ENCODE results near the gene ARL6IP6. TPM values are rescaled to one million over a fixed set of nuclear protein-coding genes. Genes with fewer than 3 reads are reported as not detected.
"Not testable (repeated sequence)": the region's sequence is repeated elsewhere in the genome, so short reads cannot be mapped to it uniquely, and the experiment has no call there.

ARL6IP6 gene
- total RNA-seq, 1 donor from 2014 or later: 32.0 TPM

- peak; percentile 2 for DNase-seq (ENCODE audit: low read depth)
- H3K36me3 ChIP-seq (ENCODE audit: control insufficient read depth, insufficient read depth, low read length): no peaks in the 10 kb centered on the region
- H3K27me3 ChIP-seq (ENCODE audit: control insufficient read depth, insufficient read depth, low read length): no peaks in the 10 kb centered on the region
- no peak overlapping the region for H3K4me3 ChIP-seq (ENCODE audit: low read depth, low read length)
- TF ChIP-seq, protein P1, sequence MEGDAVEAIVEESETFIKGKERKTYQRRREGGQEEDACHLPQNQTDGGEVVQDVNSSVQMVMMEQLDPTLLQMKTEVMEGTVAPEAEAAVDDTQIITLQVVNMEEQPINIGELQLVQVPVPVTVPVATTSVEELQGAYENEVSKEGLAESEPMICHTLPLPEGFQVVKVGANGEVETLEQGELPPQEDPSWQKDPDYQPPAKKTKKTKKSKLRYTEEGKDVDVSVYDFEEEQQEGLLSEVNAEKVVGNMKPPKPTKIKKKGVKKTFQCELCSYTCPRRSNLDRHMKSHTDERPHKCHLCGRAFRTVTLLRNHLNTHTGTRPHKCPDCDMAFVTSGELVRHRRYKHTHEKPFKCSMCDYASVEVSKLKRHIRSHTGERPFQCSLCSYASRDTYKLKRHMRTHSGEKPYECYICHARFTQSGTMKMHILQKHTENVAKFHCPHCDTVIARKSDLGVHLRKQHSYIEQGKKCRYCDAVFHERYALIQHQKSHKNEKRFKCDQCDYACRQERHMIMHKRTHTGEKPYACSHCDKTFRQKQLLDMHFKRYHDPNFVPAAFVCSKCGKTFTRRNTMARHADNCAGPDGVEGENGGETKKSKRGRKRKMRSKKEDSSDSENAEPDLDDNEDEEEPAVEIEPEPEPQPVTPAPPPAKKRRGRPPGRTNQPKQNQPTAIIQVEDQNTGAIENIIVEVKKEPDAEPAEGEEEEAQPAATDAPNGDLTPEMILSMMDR (IDR thresholded peaks at IDR 0.05; ENCODE audit: insufficient read depth, low read length, poor library complexity, severe bottlenecking): peak; percentile 56
Measured at GRCh38 chr2:152755029-152755428, 36.6 kb downstream of the ARL6IP6 start.

GRCh38 chr2:152759290-152760072 lies 41.1 kb downstream of the ARL6IP6 start:
- Histone ChIP-seq H3K36me3 (ENCODE audit: control insufficient read depth, insufficient read depth, low read length) (no peaks in the 10 kb centered on the region), H3K27me3 (ENCODE audit: control insufficient read depth, insufficient read depth, low read length) (no peaks in the 10 kb centered on the region), H3K4me3 (ENCODE audit: low read depth, low read length) (no peak overlapping the region)
- no peak for DNase-seq (ENCODE audit: low read depth)
- TF ChIP-seq, protein P1 (IDR thresholded peaks at IDR 0.05; ENCODE audit: insufficient read depth, low read length, poor library complexity, severe bottlenecking): no peak

- DNase-seq (ENCODE audit: low read depth): no peak
- Histone ChIP-seq H3K4me3 (ENCODE audit: low read depth, low read length) (no peak overlapping the region), H3K27me3 (ENCODE audit: control insufficient read depth, insufficient read depth, low read length) (no peaks in the 10 kb centered on the region), H3K36me3 (ENCODE audit: control insufficient read depth, insufficient read depth, low read length) (no peaks in the 10 kb centered on the region)
- TF ChIP-seq, protein P1 (IDR thresholded peaks at IDR 0.05; ENCODE audit: insufficient read depth, low read length, poor library complexity, severe bottlenecking): no peak
Measured at GRCh38 chr2:152761214-152761613, 42.8 kb downstream of the ARL6IP6 start.

- TF ChIP-seq, protein P1 (IDR thresholded peaks at IDR 0.05; ENCODE audit: insufficient read depth, low read length, poor library complexity, severe bottlenecking): no peak
- no peaks in the 10 kb centered on the region for H3K36me3 ChIP-seq (ENCODE audit: control insufficient read depth, insufficient read depth, low read length)
- DNase-seq (ENCODE audit: low read depth): no peak
Measured at GRCh38 chr2:152762202-152762601, 43.8 kb downstream of the ARL6IP6 start.

DNA sequence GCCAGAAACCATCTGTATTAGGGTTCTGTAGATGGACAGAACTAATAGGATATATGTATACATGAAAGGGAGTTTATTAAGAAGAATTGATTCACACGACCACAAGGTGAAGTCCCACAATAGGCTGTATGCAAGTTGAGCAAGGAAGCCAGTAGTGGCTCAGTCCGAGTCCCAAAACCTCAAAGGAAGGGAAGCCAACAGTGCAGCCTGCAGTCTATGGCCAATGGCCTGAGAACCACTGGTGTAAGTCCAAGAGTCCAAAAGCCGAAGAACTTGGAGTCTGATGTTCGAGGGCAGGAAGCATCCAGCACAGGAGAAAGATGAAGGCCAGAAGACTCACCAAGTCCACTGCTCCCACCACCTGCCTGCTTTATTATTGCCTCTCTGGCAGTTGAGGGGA lies 44.8 kb downstream of the ARL6IP6 start:
- not testable (repeated sequence) for H3K27me3 ChIP-seq (ENCODE audit: control insufficient read depth, insufficient read depth, low read length); DNase-seq (ENCODE audit: low read depth); H3K36me3 ChIP-seq (ENCODE audit: control insufficient read depth, insufficient read depth, low read length); H3K4me3 ChIP-seq (ENCODE audit: low read depth, low read length)

More at GRCh38 chr2:152762202-152762601, 43.8 kb downstream of the ARL6IP6 start:
- Histone ChIP-seq H3K27me3 (ENCODE audit: control insufficient read depth, insufficient read depth, low read length) (no peaks in the 10 kb centered on the region), H3K4me3 (ENCODE audit: low read depth, low read length) (no peak overlapping the region)

DNA sequence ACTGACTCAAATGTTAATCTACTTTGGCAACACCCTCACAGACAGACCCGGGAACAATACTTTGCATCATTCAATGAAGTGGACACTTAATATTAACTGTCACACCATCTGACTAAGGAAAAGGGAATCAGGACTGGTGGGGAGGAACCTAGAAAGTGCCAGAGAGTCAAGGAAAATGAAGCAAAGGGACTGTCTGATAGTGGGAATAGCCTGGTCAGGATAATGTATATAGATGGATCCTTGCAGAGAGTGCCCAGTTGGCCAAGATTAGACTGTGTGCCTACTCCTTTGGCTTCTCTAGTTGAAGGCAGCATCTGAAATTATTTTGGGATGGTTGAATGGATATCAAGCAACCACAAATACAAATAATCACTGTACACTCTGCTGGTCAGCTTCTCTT lies 45.2 kb downstream of the ARL6IP6 start:
- no peak for DNase-seq (ENCODE audit: low read depth)
- no peaks in the 10 kb centered on the region for H3K36me3 ChIP-seq (ENCODE audit: control insufficient read depth, insufficient read depth, low read length)
- H3K4me3 ChIP-seq (ENCODE audit: low read depth, low read length): no peak overlapping the region
- H3K27me3 ChIP-seq (ENCODE audit: control insufficient read depth, insufficient read depth, low read length): no peaks in the 10 kb centered on the region
- TF ChIP-seq, protein P1 (IDR thresholded peaks at IDR 0.05; ENCODE audit: insufficient read depth, low read length, poor library complexity, severe bottlenecking): no peak

Measured in kidney epithelial cell (primary cell).